ENCODE measurements around the gene DUXA.
"Not testable (repeated sequence)": the region's sequence is repeated elsewhere in the genome, so short reads cannot be mapped to it uniquely, and the experiment has no call there.

DUXA gene

GRCh38 chr19:57167385-57167784 lies at the start of gene DUXA:
Gene DUXA, minus strand, starts transcription at chr19:57167485. Its CDS starts 42 bp downstream, at chr19:57167443.
- no peak for DNase-seq (ENCODE audit: low read depth in 3 of 3)

DNA sequence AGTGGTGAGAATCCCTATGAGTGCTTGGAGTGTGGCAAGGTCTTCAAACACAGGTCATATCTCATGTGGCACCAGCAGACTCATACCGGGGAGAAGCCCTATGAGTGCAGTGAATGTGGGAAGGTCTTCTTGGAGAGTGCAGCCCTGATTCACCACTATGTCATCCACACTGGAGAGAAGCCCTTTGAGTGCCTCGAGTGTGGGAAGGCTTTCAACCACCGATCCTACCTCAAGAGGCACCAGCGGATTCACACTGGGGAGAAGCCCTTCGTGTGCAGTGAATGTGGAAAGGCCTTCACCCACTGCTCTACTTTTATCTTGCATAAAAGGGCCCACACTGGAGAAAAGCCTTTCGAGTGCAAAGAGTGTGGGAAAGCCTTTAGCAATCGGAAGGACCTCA lies 44.8 kb upstream of the DUXA start:
- DNase-seq (ENCODE audit: low read depth in 3 of 3): no peak

GRCh38 chr19:57210381-57210780 lies 43.1 kb upstream of the DUXA start:
- no peak for DNase-seq (ENCODE audit: low read depth in 3 of 3)

DNA sequence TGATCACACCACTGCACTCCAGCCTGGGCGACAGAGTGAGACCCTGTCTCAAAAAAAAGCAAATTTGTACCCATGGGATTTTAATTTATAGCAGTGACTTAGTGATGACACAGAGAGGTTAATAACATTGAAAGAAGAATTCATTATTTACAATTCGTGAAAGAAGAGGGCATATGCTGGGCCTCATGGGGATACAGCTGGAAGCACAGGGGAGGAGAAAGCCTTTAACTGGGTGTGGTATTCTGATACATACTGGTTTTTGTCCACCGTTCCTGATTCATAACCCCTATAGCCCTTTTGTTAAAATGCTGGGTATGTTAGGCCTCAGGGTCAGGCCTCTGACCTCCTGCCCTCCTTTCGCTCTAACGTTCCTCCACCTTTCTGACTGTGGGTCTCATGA lies 34.9 kb upstream of the DUXA start:
- no peak for DNase-seq (ENCODE audit: low read depth in 3 of 3)

DNA sequence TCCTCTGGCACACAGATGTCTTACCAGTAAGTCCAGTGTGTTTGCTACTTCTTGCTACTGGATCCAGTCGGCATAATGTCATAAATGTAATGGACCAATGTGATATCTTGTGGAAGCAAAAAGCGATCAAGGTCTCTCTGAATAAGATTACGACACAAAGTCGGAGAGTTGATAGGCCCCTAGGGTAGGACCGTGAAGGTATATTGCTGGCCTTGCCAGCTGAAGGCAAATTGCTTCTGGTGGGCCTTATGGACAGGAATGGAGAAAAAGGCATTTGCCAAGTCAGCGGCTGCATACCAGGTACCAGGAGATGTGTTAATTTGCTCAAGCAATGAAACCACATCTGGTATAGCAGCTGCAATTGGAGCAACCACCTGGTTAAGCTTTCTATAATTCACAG lies 30.6 kb upstream of the DUXA start:
- not testable (repeated sequence) for DNase-seq (ENCODE audit: low read depth in 3 of 3)

DNA sequence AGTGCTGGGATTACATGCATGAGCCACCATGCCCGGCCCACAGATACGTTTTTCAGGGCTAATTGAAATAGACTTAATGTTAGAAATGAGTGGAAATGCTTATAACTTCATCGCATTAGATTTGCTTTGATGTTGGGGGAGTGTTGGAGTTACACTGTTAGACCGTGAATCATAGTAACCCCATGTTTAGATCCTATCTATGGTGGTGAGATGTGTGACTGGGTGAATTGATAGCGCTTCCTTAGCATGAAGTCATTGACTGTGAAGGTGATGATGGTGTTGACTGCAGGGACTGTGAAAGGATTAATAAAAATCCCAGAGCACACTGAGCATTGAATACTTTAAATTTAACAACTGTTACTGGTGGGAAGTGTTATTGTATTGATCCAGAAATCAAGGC lies 25.7 kb upstream of the DUXA start:
- no peak for DNase-seq (ENCODE audit: low read depth in 3 of 3)

DNA sequence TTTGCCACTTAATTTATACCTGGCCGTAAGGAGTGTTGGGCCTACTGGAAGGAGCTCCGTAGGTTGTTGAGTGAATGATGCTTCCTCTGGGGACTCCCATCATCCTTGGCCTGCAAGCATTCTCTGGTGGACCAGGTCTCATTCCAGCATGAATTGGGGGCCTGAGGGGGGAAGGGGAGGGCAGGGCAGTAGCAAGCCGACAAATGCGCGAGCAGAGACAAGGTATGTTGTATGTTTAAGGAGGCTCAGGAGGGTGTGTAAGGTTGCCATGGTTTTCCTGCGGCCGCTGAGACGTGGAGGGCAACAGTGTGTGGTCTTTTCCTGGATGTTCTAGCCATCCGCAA lies 24.8 kb upstream of the DUXA start:
- no peak for DNase-seq (ENCODE audit: low read depth in 3 of 3)

DNA sequence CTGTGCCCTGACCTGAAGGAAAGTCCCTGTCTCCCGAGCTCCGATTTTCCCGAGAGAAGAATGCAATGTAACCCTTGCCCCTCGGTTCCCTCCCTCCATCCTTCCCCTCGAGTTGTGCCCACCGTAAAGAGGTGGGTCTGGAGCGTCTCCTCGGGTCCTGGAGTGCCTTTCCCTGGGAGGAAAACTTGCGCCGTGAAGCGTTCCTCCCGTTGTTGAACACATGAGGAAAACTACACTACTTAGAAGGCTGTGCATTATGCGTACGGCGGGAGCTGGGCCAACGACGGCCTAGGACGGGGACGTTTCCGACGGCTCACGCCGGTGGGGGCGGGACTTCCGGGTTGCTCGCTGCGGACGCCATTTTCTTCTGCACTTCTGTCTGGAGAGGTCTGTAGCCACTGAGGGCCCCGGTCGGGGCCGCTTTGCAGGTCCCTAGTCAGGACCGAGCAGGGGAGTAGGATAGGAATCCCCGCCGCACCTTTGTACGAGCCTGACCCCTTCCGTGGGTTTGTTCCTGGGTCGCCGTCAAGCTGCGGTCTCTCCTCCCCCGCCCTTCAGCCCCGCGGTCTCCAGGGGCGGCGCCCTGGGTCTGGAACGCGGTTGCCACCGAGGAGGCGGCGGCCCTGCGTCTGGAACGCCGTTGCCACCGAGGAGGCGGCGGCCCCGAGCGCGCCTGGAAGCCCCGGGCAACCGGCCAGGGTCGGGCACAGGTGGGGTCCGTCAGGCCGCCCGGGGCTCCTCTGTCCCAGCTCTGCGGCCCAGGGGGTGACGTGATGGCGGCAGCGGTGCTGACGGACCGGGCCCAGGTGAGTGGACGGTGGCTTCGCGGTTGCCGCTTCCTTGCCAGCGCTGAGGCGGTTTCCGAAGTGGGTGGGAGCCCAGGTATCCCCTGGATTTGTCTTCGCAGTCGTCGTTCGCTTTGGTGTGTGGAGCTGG lies 24.1 kb upstream of the DUXA start, which contains the start of gene ZNF264:
ZNF264 (plus strand) TSS at position 360 of the 936 bp plus-strand sequence; CDS start at position 774, 414 bp downstream.
- peak; percentile 66 to 89 (median 77) for DNase-seq (ENCODE audit: low read depth in 3 of 3)

DNA sequence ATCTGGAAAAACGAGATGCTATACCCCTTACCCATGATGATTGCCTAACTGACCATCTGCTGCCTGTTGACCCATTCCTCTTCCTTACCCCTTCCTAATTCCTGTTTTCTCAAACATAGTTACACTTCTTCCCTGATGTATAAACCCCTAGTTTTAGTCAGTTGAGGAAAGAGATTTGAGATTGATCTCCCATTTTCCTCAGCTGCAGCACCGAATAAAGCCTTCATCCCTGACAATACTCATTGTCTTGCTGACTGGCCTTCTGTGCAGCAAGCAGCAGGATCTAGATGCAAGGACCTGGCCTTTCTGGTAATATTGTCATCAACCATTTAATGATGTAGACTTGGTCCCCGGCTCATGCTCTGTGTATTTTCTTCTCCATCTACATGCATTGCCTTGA lies 23.0 kb upstream of the DUXA start:
- DNase-seq (ENCODE audit: low read depth in 3 of 3): no peak

DNA sequence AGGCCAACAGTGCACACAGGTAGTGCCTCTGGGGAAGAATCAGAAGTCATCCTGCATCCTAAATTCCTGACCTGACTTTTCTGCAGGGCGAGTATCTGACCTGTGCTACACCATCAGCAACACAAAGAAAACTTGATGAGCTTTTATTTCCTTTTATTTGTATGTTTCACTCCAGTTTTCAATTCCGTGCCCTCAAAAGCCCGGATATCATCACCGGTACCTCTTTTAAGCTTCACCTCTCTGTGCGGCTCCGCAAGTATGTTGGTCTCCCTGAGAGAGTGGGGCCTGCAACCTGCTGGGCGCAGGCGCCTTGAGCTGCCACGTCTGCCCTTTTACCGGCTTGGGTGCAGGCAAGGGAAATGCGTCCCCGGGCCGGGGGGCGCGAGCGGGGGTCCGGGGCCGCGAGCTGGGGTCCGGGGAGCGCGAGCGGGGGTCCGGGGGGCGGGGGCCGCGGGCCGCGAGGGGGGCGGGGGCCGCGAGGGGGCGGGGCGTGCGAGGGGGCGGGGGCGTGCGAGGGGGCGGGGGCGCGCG lies 4.3 kb upstream of the DUXA start:
- DNase-seq (ENCODE audit: low read depth in 3 of 3): no peak

- no peak for DNase-seq (ENCODE audit: low read depth in 3 of 3)
These were observed 1.4 kb downstream of the DUXA start for GRCh38 chr19:57165846-57166245.

DNA sequence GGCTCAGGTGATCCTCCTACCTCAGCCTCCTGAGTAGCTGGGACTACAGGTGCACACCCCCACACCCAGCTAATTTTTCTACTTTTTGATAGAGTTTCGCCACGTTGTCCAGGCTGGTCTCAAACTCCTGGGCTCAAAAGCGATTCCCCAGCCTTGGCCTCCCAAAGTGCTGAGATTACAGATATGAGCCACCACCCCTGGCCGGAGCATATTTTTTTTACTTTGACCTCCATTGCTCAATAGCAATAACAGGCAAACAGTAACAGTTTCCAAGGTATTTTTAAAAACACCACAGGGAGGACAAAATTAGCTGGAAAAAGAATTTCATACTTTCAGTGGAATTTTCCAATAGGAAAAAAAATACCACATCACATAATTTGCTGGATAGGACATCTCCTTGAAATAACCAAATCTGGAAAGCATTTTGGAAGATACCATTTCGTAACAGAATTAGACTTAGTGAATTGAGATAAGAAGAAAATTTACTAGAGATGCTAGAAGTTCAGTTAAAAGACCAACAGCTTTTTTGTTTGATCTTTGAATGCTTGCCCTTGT lies 5.2 kb downstream of the DUXA start:
- DNase-seq (ENCODE audit: low read depth in 3 of 3): no peak

- no peak for DNase-seq (ENCODE audit: low read depth in 3 of 3)
These were observed 14.4 kb downstream of the DUXA start for GRCh38 chr19:57152921-57153320.

GRCh38 chr19:57141699-57142098 lies 25.6 kb downstream of the DUXA start:
- no peak for DNase-seq (ENCODE audit: low read depth in 3 of 3)

DNA sequence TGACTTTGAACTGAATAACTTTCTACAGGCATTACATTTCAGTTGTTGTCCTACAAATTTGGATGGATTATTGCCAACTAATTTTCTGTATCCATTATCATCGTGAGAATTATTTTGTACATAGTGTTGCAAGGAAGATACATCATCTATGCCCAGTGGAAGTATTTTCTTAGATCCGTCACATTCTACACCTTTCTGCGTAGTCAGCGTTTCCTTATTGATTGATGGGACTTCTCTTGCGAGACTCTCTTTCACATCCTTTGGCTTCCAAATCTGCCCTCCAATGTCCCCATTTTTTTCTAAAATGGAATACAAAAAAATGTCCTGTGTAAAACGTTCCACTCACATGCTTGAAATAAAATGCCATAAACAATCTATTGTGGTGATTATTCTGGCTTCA lies 31.5 kb downstream of the DUXA start:
- no peak for DNase-seq (ENCODE audit: low read depth in 3 of 3)

DNA sequence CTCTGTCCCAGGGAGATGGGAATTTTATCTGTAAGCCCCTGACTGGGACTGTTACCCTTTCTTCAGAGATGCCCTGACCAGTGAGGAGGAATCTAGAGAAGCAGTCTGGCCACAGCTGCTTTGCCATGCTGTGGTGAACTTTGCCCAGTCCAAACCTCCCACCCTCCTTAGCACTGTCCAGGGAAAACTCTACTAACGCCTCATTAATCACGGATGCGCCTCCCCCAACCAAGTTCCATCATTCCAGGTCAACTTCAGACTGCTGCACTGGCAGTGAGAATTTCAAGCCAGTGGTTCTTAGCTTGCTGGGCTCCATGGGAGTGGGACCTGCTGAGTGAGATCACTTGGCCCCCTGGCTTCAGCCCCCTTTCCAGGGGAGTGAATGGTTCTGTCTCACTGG lies 39.9 kb downstream of the DUXA start:
- DNase-seq (ENCODE audit: low read depth in 3 of 3): not testable (repeated sequence)

- no peak for DNase-seq (ENCODE audit: low read depth in 3 of 3)
These were observed 43.4 kb downstream of the DUXA start for GRCh38 chr19:57123882-57124281.

DNA sequence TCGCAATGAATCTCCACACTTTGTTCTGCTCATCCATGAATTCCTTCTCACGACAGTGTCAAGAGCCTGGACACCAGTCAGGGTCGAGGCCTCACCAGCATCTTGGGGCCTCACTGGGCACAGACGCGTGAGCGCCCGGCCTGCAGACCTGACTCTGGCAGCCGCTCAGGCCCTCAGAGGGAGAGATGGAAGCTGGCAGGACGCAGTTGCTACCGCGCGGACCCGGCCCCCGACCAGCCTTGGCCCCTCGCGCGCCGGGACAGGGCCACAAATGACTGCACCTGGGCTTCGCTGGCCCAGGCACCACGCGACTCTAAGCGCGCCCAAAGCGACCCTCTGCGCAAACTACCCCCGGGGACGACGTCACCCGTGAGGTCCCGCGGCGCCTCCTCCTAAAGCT lies 48.4 kb downstream of the DUXA start:
- no peak for DNase-seq (ENCODE audit: low read depth in 3 of 3)

GRCh38 chr19:57113501-57113900 lies 53.8 kb downstream of the DUXA start:
- DNase-seq (ENCODE audit: low read depth in 3 of 3): not testable (repeated sequence)

GRCh38 chr19:57111329-57111644 lies 56.0 kb downstream of the DUXA start:
- DNase-seq (ENCODE audit: low read depth in 3 of 3): no peak

GRCh38 chr19:57110592-57111328 lies 56.5 kb downstream of the DUXA start:
- DNase-seq (ENCODE audit: low read depth in 3 of 3): no peak

DNA sequence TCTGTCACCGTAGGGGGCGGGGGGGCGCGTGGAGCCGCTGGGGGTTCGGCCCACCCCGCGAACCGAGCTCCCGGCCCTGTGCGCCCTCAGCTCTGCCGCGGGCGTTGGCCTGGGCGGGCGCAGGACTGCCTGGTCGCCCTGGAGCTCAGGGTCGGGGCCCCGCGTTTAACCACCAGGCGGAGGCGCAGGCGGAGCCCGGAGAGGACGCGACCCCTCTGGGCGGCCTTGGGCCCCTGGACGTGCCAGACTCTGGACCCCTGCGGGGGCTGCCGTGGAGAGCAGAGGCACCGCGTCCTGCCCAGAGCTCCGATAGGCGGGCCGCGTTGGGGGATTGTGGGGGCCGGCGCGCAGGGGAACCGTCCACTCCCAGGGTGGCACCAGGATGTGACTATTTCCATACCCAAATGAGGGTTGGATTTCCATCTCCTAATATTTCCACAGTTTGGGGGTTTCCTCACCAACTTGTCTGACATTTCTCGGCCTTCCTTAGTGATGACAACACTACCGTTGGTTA lies 60.5 kb downstream of the DUXA start:
- DNase-seq (ENCODE audit: low read depth in 3 of 3): no peak

Data from stimulated activated CD4-positive, alpha-beta T cell treated with anti-CD3 and anti-CD28 coated beads, TNF-alpha, amount 100 ng/mL, for 48 hours (primary cell).